HG03378 (cell line): ENCODE results near the gene OLFM1.
"Not testable (repeated sequence)": the region's sequence is repeated elsewhere in the genome, so short reads cannot be mapped to it uniquely, and the experiment has no call there.

Experiments used
- ATAC-seq: cut with Tn5 transposase; IDR thresholded peaks from one replicate; pipeline ENCODE4 v1.9.1; 2021; ENCODE audit warnings: mild to moderate bottlenecking, moderate library complexity; ENCODE audit not compliant: unreplicated experiment

The OLFM1 gene

GRCh38 chr9:135105211-135105745 is 17.8 kb downstream of the OLFM1 start:
- ATAC-seq = no peak

- ATAC-seq = no peak
These were observed 18.5 kb downstream of the OLFM1 start for GRCh38 chr9:135105938-135106491.

GRCh38 chr9:135106551-135107270 is 19.2 kb downstream of the OLFM1 start:
- ATAC-seq = no peak

- no peak for ATAC-seq
These were observed 20.2 kb downstream of the OLFM1 start for GRCh38 chr9:135107581-135108235.

GRCh38 chr9:135108831-135109510 is 21.5 kb downstream of the OLFM1 start:
- no peak for ATAC-seq

GRCh38 chr9:135109650-135110049 is 22.2 kb downstream of the OLFM1 start:
- no peak for ATAC-seq

GRCh38 chr9:135110416-135110815 is 22.9 kb downstream of the OLFM1 start:
- no peak for ATAC-seq

- not testable (repeated sequence) for ATAC-seq
These were observed 24.1 kb downstream of the OLFM1 start for GRCh38 chr9:135111600-135111999.

GRCh38 chr9:135116371-135116770 is 28.9 kb downstream of the OLFM1 start:
- ATAC-seq = no peak

- no peak for ATAC-seq
These were observed 29.4 kb downstream of the OLFM1 start for GRCh38 chr9:135116881-135117280.

- no peak for ATAC-seq
These were observed 29.8 kb downstream of the OLFM1 start for GRCh38 chr9:135117281-135117680.

GRCh38 chr9:135119496-135120064 is 32.1 kb downstream of the OLFM1 start:
- no peak for ATAC-seq

GRCh38 chr9:135120249-135120648 is 32.8 kb downstream of the OLFM1 start:
- no peak for ATAC-seq

- no peak for ATAC-seq
These were observed 34.8 kb downstream of the OLFM1 start for GRCh38 chr9:135122316-135122715.

GRCh38 chr9:135123126-135123772 is 35.8 kb downstream of the OLFM1 start:
- ATAC-seq = no peak

GRCh38 chr9:135123773-135124134 is 36.3 kb downstream of the OLFM1 start:
- no peak for ATAC-seq

GRCh38 chr9:135126451-135127187 is 39.2 kb downstream of the OLFM1 start:
- ATAC-seq = no peak

GRCh38 chr9:135127718-135128670 is 40.5 kb downstream of the OLFM1 start:
- no peak for ATAC-seq
